ENCODE measurements around the gene CCL25. TPM values are rescaled to one million over a fixed set of nuclear protein-coding genes. Genes with fewer than 3 reads are reported as not detected.

Gene CCL25
- total and polyA plus RNA-seq, 3 donors from 2014 or later = 0.47 to 1.7 TPM; not detected in 1

- Histone ChIP-seq H3K4me3 (no peak overlapping the region), H3K9me3 (no peaks in the 10 kb centered on the region), H3K27ac (no peak overlapping the region), H3K27me3 (no peaks in the 10 kb centered on the region), H3K4me1 (no peaks in the 10 kb centered on the region), H3K36me3 (ENCODE audit: low read depth, missing control alignments) (no peaks in the 10 kb centered on the region)
- intact Hi-C loops (cut with DNase I; ENCODE audit: low total_unique reads) = no loop called here
- 94 to 97% methylated on average over 13 of the region's 13 CpGs for WGBS, 2 donors
- TF ChIP-seq CTCF (IDR thresholded peaks at IDR 0.05) (no peak), POLR2A (IDR thresholded peaks at IDR 0.05) (no peak)
- DNase-seq = no peak
Measured at GRCh38 chr19:8086849-8087248, 34.3 kb downstream of the CCL25 start.

- 91 to 92% methylated on average over 7 to 15 of the region's 15 CpGs for WGBS, 2 donors
- H3K27me3 ChIP-seq = no peaks in the 10 kb centered on the region
- intact Hi-C loops (cut with DNase I; ENCODE audit: low total_unique reads) = no loop called here
Measured at GRCh38 chr19:8087876-8088275, 35.3 kb downstream of the CCL25 start.

GRCh38 chr19:8088752-8089663 is 36.4 kb downstream of the CCL25 start:
- H3K4me3 ChIP-seq = no peak overlapping the region
- H3K9me3 ChIP-seq = no peaks in the 10 kb centered on the region
- 64 to 76% methylated on average over 3 to 8 of the region's 8 CpGs for WGBS, 2 donors
- H3K27ac ChIP-seq = no peak overlapping the region
- intact Hi-C loops (cut with DNase I; ENCODE audit: low total_unique reads) = no loop called here
- H3K27me3 ChIP-seq = no peaks in the 10 kb centered on the region
- DNase-seq = no peak
- no peaks in the 10 kb centered on the region for H3K4me1 ChIP-seq
- TF ChIP-seq POLR2A (IDR thresholded peaks at IDR 0.05) (no peak), CTCF (IDR thresholded peaks at IDR 0.05) (no peak)
- H3K36me3 ChIP-seq (ENCODE audit: low read depth, missing control alignments) = no peaks in the 10 kb centered on the region

More at GRCh38 chr19:8087876-8088275, 35.3 kb downstream of the CCL25 start:
- H3K4me3 ChIP-seq = no peak overlapping the region
- no peak overlapping the region for H3K27ac ChIP-seq
- no peak for TF ChIP-seq CTCF (IDR thresholded peaks at IDR 0.05)
- TF ChIP-seq POLR2A (IDR thresholded peaks at IDR 0.05) = no peak
- H3K9me3 ChIP-seq = no peaks in the 10 kb centered on the region
- H3K36me3 ChIP-seq (ENCODE audit: low read depth, missing control alignments) = no peaks in the 10 kb centered on the region
- no peak for DNase-seq
- no peaks in the 10 kb centered on the region for H3K4me1 ChIP-seq

GRCh38 chr19:8089664-8090601 is 37.4 kb downstream of the CCL25 start:
- DNase-seq = peak; percentile 33
- Histone ChIP-seq H3K27ac (no peak overlapping the region), H3K4me3 (no peak overlapping the region), H3K4me1 (no peaks in the 10 kb centered on the region), H3K9me3 (no peaks in the 10 kb centered on the region), H3K36me3 (ENCODE audit: low read depth, missing control alignments) (no peaks in the 10 kb centered on the region), H3K27me3 (no peaks in the 10 kb centered on the region)
- WGBS, 2 donors = 69 to 77% methylated on average over 7 to 15 of the region's 19 CpGs
- intact Hi-C loops (cut with DNase I; ENCODE audit: low total_unique reads) = no loop called here
- TF ChIP-seq CTCF (IDR thresholded peaks at IDR 0.05) (no peak), POLR2A (IDR thresholded peaks at IDR 0.05) (no peak)
